Fibroblast of the conjunctiva (primary cell): ENCODE measurements around the gene MGAT5B.

Source experiments
- DNase-seq: peaks from one replicate; pipeline ENCODE4 v3.0.0-alpha.2; 2010; ENCODE audit warnings: low read depth

Gene MGAT5B

DNA sequence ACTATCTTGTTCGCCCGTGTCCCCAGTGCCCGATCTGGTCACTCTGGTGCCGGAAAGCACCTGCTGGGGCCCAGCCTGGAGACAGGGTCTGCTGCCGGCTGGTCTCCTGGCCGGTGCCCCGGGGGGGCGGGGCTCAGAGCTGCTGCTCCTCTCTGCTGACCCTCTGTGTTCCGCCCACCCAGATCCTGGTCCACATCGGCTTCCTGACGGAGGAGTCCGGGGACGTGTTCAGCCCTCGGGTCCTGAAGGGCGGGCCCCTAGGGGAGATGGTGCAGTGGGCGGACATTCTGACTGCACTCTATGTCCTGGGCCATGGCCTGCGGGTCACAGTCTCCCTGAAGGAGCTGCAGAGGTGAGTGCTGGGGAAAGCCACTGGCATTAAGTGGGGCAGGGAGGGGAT, 37.6 kb downstream of the MGAT5B start:
- no peak for DNase-seq

DNA sequence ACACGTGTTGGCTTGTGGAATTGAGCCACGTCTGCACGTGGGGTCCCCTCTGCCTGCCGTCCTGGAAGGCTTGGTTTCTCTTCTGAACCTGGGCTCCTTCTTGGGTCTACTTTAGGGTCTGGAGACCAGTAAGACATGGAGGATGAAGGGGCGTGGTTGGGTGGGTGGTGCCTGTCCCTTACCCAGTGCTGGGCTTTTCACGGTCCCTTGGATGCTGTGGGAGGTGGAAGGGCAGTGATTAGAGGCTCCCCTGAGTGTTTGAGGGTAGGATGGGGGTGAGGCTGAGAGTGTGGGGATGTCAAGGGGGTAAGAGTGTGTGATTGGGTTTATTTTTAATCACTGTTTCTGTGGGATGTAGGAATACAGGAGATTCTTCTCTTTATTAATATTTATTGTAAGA, 38.3 kb downstream of the MGAT5B start:
- no peak for DNase-seq

DNA sequence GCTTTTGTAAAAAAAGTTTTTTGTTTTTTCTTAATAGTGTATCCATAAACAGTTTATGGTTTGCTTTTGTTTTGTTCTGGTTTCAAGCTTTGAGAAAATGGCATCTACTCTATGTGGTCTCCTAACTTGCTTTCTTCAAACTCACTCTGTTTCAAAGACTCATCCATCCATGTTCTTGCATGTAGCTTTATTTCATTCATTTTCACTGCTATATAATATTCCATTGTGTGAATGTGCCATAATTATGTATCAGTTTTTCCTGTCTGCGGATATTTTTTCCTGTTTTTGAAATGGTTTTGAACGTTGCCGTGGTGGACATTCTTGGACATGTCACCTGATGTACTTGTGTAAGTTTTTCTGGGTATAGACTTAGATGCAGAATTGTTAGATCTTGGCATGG, 39.1 kb downstream of the MGAT5B start:
- DNase-seq: no peak

DNA sequence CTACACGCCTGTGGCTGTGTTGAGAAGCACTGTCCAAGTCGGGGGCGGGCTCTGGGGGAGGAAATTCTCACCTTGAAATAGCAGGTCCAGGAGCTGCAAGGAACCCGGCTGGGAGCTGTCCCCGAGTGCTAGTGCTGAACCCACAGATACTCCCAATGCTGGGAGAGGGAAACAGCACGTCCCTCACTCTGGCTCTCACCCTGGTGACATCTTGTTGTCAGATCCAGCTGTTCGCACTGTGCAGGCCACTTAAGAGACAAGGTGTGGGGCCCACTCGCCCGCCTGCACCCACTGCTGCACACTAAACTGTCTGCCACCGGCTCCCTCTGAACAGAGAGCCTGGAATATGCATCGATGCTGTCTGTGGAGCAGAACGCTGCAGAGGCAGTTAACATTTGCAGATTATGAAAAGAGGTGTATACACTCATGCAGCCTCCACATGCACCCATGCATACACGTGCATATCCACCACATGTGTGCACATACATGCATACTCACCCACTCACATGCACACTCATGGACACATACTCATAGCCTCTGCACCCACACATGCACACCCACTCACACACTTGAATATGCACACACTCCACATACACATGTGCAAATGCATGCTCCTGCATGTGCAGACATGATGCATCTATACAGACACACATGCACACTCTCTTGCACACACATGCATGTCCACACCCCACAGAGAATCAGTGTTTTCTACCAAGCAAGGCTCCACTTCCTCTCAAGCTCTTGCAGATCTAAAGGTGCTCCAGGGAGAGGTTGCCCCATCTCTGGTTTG, 42.0 kb downstream of the MGAT5B start:
- no peak for DNase-seq

DNA sequence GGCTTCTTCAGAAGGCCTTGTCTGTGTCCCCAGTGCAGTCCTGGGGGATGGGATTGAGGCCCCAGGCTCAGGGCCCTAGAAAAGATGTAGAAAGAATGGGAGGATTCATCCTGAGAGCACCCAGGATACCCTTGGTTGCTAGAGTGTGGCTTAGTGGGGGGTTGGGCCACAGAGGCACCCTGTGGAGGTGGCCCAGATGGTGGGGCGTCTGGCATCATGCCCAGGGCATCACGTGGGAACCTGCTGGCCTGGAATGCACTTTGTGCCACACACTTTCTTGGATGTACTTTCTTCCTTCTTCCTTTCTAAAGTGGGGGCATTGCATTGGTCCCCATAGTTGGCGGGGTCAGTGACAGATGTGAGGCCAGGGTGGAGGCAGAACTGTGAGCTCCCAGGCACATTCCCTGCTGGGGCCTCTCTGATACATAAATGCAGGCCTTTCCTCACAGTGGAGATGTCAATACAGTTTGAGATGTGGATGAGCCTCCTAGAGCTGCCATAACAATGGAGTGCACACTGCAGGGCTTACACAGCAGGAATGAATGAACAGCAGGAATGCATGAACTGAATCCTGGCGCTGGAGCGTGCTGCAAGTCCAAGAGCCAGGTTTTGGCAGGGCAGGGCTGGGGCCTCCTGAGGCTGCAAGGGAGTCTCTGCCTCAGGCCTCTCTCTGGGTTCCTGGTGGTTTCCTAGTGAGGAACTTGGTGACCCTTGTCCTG, 43.3 kb downstream of the MGAT5B start:
- DNase-seq: no peak

DNA sequence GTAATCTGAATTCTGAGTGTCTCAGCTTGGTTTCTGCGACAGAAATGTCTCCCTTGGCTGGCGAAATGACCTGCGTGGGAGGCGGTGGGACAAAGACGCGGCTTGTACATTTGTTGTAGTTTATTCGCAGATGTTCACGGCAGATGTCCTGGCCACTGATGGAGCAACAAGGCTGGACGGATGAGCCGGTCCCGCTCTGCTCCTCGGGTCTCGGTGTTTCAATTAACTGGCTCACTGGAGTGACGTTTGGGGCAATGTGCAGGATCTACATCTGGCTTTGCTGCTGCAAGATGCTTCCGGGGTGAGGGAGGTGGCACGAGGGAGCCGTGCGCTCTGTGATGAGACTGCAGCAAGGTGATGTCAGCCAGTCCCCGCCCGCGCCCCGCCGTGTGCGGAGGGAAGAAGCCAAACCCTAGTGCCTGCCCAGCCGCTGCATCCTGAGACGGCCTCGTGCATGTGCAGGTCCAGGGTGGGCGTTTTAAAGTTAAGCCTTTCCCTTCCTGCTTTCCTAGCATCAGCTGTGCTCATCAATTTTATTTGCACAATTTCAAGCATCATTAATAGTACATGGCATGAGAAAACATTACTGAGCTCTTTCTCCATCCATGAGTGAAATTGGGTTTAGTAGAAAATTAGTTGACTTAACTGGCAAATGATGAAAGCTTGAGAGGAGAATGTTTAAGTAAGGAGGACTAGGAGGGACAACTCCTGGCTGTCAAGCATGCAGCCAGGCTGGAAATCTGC, 44.4 kb downstream of the MGAT5B start:
- DNase-seq: no peak

DNA sequence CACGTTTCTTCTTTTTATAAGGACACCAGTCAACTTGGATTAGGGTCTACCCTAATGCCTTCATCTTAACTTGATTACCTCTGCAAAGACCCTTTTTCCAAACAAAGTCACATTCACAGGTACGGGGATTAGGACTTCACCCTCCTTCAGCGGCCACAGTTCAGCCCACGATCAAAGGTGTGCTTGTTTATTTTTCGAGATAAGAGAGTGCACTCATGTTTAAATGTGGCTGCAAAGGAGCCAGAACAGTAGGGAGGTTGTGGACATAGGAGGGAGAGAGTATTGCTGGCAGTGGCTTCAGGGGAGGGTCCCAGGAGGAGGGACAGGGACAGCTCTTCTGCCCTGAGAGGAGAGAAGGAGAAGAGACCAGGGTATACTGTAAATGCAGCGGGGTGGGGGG, 46.7 kb downstream of the MGAT5B start:
- DNase-seq: no peak

DNA sequence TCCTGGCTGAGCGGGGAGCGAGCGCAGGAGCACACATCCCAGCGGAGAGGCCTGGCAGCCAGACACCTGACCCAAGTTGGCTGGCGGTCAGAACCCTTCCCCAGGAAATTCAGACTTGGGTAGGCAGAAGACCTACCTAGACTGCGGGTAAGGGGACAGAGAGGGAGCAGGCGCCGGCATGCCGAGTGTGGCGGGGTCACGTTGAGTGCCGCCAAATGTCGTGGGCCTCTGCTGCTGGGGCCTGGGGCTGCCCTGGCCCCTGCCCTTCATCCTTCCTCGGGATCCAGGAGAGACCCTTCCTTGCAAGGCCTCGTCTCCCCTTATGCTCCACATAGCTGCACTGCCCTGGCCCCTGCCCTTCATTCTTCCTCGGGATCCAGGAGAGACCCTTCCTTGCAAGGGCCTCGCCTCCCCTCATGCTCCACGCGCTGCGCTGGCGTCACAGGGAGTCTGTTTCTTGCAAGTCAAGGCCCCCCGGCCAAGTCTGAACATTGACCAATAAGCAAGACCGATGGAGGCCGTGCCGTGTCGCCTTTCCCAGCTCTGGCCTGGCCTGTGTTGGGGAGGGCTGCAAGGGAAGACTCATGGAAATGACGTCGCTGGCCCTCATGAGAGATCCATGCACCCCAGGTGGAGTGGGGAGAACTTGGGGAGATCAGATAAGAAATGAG, 47.8 kb downstream of the MGAT5B start:
- no peak for DNase-seq

DNA sequence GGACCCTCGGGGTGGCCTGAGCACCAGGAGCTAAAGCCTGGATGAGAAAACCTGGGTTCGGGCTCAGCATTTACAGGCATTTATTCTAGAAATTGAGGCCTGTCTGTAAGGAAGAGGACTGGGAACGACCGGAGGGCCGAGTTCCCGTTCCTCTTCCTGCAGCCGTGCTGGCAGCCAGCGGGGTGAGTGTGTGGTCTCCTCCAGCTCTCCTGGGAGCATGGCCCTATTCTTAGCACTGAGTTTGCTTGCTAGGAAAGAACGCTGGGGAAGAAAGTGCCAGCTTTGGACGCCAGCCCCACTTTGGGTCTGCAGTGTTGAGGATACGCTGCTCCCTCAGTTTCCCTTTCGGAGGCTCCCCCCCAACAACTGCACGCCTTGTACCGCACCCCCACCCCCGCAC, 49.6 kb downstream of the MGAT5B start:
- DNase-seq: no peak

DNA sequence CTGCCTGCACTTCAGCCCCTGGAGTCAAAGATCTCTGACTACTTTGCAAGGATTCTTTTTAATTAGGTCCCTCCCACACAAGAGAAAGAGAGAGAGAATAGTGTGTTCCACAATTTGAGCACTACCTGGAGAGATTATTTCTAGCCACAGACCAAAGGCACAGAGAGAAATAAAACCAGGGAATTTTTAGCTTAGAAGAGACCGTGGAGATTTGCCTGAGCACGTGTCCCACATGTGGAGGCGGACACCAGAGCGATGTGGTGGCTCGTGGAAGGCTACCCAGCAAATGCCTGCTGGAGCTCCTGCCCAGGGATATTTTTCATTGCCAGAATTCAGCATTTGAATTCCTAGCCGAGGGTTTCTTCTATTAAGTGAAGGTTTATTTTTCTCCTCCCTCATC, 50.6 kb downstream of the MGAT5B start:
- no peak for DNase-seq

DNA sequence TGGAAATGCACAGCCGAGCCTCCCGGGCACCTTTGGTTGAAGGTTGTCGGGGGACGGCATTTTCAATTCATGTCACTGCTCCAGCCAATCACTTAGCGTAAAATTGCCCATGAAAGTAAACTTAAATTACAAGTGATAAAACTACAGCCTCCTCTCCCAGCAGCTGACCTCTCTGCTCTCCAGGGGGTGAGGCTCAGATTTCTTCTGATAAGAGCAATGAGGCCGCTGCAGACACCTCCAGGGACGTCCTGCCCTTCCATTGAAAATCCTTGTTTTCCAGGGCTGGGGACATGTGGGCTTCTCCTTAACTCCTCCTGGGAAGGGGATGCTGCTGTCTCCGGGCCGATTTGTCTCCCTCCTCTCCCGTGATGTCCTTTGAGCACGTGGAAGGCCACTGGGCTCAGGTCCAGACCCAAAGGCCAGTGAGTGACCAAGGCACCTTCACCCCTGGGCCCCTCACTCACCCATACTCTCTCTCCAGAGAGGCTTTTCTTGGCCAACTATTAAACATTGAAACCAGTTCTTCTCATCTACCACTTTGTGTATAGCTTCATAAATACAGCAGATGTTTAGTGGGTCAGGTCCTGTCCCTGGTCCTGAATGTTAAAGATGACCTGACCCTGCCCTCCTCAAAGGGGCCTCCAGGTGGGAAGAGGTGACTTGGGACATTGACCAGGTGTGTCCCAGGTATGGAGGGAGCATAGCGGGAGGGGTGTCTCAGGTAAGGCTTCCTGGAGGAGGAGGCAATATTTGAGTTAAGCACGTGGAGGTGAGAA, 52.3 kb downstream of the MGAT5B start:
- DNase-seq: no peak

DNA sequence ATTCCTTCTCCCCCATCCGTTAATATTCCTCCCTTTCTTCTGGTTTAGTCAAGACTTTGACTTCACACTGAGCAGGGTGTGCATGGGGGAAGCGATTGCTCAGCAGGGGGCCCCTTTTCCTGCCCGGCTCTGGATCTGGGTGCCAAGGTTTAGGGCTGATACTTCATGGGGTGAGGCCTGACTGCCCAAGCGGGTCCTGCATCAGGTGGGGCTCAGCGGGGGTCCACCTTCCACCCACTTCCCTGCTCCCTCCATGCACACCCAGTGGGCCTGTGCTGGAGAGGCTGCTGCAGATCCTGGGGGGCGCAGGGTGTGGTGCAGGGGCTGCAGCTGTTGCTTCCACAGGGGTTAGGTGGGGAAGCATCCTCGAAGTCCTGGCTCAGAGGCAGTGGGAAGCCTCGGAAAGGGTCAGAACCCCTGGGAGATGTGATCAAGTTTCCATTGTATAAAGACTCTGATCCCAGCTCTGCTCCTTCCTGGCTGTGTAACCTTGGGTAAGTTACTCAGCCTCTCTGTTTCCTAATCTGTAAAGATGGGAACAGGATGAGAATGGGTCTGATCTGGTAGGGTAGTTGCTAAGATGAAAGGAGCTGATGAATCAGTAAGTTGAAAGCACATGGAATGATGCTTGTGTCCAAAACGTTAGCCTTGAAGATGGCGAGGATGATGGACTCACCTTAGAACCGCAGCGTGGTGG, 53.3 kb downstream of the MGAT5B start:
- no peak for DNase-seq

DNA sequence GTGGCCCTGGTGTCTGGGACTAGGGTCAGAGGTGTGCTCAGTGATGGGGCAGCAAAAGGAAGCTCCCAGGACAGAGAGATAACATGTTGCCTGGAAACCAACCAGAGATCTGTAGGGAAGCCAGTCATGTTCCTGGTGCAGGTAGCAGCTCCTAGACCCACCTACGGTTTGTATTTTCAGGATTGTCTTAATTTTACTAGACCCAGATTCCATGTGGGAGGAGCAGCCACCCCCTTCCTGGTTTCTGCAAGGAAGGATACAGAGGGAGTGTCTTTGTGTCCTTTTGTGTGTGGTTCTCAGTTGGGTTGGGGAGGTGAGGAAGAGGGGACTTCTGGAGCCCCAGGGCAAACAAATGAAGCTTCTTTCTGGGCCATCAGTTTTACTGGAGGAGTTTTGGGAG, 53.9 kb downstream of the MGAT5B start:
- no peak for DNase-seq

DNA sequence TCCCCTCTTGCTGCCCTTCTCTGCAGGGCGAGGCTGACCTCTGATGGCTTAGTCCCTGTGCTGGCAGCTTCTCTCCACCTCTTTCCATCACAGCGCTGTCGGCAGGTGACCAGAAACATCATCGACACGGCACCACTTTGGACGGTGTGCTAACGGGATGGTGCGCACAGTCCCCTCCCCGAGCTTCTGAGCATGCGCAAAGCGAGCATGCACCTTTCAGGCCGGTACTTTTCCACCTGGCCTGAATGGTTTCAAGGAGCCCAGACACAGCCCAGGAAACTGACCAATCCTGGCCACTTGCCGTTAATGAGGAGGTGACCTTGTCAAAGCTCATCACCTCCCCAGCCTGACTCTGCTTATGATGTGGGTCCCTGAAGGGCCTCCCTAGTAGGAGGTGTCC, 54.8 kb downstream of the MGAT5B start:
- DNase-seq: no peak

DNA sequence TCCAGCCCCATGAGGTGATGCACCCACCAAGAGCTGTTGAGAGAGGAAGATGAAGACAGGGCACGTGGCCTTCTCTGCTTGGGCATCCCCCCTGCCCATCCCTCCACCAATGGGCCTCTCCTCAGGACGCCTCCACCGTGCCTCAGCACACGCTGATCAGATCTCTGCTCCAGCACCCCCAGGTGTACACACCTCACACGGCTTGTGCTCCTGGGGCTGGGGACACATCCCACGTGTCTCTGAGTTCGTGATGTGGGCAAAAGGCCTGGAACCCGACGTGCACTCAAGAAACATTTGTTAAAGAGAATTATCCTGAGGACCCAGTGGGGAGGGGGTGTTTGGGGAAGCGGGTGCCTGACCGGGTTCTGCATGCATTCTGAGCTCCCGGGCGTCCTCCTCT, 55.3 kb downstream of the MGAT5B start:
- DNase-seq: no peak

DNA sequence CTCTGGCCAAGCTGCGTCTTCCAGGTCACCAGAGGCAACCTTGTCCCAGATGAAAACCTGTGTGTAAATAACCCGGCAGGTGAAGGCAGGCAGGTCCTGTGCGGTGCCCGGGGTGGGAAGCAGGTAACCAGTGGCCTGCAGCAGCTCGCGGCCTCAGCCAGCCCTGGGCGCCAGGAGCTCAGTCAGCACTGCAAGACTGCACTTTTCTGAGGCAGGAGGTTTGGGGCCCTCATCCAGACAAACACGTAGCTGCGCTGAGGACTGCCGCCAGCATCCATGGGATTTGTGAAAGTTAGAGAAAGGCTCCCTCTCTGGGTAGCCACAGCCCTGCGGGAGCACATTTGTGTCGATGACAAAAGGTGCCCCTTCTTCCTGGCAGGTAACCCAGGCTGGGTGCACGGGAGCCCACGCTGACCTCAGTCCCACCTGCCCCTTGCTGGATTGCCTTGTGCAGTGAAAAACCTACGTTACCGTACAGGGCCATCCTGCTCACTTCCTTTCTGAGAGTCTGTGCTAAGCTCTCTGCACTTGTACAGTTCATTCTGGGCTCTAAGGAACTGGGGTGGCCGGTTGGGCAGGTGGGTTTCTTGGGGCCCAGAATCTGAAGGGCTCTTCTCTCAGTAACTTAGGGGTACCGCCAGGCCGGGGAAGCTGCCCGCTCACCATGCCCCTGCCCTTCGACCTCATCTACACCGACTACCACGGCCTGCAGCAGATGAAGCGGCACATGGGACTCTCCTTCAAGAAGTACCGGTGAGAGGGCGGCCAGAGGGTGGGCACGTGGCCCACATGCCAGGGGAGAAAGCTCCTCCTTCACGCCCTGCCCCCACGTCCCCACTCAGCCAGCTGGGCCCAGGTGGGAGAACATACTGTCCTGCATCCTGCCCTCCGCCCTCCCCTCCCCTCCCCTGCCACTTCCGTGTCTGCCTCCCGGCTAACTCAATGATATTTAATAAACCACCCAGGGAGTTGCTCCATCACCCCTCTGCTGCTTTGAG, 56.4 kb downstream of the MGAT5B start:
- no peak for DNase-seq

DNA sequence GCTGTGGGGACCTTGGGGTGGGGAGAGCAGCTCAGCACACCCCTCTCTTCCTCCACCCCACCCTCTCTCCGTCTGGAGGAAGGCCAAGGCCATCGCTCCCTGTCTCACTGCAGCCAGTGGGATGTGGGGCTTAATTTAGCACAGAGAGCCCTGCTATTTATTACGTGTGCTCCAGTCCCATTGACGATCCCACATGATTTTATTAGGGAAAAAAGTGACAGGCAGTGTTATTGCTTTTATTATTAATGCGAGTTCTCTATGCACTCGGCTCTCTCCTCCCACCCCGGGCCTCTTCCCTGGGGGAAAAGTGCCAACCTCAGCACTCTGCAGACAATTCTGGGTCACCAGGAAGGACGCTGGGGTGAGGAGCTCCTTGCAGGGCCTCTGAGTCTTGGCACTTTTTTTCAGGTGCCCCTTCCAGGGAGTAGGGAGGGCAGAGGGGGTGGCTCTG, 57.3 kb downstream of the MGAT5B start:
- no peak for DNase-seq

DNA sequence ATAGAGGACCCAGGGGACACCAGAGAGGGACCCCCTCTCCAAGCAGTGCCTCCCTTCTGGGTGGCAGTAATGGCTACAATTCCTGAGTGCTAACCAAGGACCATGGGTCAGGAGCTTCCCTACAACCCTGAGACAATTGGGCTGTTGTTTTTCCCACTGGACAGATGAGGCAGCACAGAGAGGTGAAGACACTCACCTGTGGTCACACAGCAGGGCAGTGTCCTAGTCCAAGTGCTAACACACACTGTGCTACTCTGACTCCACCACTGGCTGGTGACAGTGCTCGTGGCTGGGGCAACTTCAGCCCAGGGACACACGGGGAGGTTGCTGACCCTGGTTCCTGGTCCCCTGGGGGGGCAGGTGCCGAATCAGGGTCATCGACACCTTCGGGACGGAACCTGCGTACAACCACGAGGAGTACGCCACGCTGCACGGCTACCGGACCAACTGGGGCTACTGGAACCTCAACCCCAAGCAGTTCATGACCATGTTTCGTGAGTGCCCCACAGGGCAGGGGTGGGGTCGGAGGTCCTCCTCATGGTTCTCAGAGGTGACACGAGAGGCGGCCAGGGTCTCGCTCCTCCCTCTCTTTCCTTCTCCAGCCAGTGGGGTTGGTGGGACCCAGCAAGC, 58.1 kb downstream of the MGAT5B start:
- no peak for DNase-seq

DNA sequence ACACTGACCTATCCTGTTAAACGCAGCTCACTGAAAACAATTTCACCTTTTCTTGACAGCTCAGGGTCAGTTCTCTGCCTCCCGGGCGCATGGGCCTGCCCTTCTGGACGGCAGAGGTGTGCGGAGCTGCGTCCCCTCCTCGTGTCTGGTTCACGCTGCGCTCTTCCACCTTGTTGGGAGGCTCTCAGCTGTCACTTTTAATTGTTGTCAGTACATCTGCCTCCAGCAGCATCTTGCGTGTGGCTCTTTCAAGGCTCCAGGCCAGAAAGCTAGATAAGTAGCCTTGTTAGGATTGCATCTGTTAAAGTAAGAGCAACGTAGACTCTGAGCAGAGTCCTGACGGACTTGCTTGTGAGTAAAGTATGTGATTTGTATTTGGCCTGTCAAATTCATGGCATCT, 59.4 kb downstream of the MGAT5B start:
- no peak for DNase-seq
